ENCODE results near the gene CAMKMT.

The CAMKMT gene

DNA sequence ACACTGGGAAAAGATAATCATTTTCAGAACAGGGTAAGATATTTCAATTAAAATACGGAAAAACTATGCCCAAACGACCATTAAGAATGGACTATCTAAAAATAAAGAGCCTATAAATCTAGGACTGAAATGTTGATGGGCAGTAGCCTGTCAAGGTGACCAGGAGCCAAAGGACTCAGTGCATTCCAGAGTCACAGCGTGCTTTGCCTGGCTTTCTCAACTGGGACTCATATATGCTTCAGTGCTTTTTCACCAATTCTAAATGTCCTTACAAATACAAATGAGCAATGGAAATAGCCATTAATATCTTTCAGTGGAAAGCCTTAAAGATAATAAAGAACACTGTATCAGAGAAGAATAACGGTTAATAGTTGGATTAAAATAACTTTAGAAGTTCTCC is 35.9 kb upstream of the CAMKMT start:
- no peak for TF ChIP-seq EZH2 (IDR thresholded peaks at IDR 0.05; ENCODE audit: borderline replicate concordance, low read length)
- TF ChIP-seq CTCF (IDR thresholded peaks at IDR 0.05; ENCODE audit: low read length): no peak
- H3K4me3 ChIP-seq (ENCODE audit: low read depth, low read length, poor library complexity, severe bottlenecking): no peak overlapping the region

DNA sequence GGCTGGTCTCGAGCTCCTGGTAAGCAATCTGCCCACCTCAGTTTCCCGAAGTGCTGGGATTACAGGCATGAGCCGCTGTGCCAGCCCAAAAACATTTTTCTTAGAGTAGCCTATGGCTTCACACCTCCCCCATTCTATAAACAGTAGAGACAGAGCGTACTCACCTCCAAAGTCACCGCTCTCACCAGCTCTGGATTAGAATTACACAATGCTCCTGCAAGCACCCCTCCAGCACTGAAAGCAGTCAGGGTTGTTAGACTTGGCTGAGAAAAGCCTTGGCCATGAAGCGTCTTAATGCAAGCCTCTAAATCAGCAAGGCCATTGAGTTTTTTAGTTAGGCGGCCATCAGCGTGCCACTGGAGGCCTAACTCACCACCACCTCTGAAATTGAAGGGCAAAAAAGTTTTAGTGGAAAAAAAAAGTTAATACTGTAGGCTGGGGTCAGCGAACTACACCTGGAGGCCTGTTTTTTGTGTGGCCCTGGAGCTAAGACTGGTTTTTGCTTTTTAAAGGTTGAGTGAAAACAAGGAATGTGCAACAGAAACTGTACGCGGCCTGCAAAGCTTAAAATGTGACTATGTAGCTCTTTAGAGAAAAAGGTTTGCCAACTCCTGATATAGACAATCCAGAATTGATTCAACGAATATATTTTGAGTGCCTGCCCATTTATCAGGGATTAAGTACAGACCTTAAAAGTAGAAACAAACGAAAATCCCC is 35.0 kb upstream of the CAMKMT start:
- Histone ChIP-seq H3K27ac (ENCODE audit: low read depth, low read length, poor library complexity, severe bottlenecking) (no peak overlapping the region), H3K9me3 (ENCODE audit: low read length) (no peaks in the 10 kb centered on the region), H3K4me1 (ENCODE audit: insufficient read depth, low read length, severe bottlenecking) (no peaks in the 10 kb centered on the region), H3K4me2 (ENCODE audit: low read length) (no peak overlapping the region), H3K4me3 (ENCODE audit: low read depth, low read length, poor library complexity, severe bottlenecking) (no peak overlapping the region), H3K79me2 (ENCODE audit: insufficient read depth, low read length) (no peaks in the 10 kb centered on the region), H3F3A (ENCODE audit: insufficient read depth, low read length) (no peaks in the 10 kb centered on the region), H3K27me3 (ENCODE audit: insufficient read depth, low read length) (no peaks in the 10 kb centered on the region), H3K9ac (ENCODE audit: low read length) (no peak overlapping the region), H4K20me1 (ENCODE audit: insufficient read depth, low read length) (no peaks in the 10 kb centered on the region), H3K36me3 (ENCODE audit: insufficient read depth, low read length) (peaks cover 67% of the 10 kb centered on the region), H2AFZ (ENCODE audit: low read length) (no peak overlapping the region), H3K9me2 (ENCODE audit: low read depth, low read length) (no peaks in the 10 kb centered on the region)
- TF ChIP-seq CTCF (IDR thresholded peaks at IDR 0.05; ENCODE audit: low read length) (no peak), EZH2 (IDR thresholded peaks at IDR 0.05; ENCODE audit: borderline replicate concordance, low read length) (no peak)

More for the DNA sequence above, 35.9 kb upstream of the CAMKMT start:
- Histone ChIP-seq H3K4me2 (ENCODE audit: low read length) (no peak overlapping the region), H3K9me2 (ENCODE audit: low read depth, low read length) (no peaks in the 10 kb centered on the region), H3K9ac (ENCODE audit: low read length) (no peak overlapping the region), H3K4me1 (ENCODE audit: insufficient read depth, low read length, severe bottlenecking) (no peaks in the 10 kb centered on the region), H3F3A (ENCODE audit: insufficient read depth, low read length) (no peaks in the 10 kb centered on the region), H3K36me3 (ENCODE audit: insufficient read depth, low read length) (peaks cover 69% of the 10 kb centered on the region), H2AFZ (ENCODE audit: low read length) (no peak overlapping the region), H3K79me2 (ENCODE audit: insufficient read depth, low read length) (no peaks in the 10 kb centered on the region), H4K20me1 (ENCODE audit: insufficient read depth, low read length) (no peaks in the 10 kb centered on the region), H3K9me3 (ENCODE audit: low read length) (no peaks in the 10 kb centered on the region), H3K27me3 (ENCODE audit: insufficient read depth, low read length) (no peaks in the 10 kb centered on the region), H3K27ac (ENCODE audit: low read depth, low read length, poor library complexity, severe bottlenecking) (no peak overlapping the region)

DNA sequence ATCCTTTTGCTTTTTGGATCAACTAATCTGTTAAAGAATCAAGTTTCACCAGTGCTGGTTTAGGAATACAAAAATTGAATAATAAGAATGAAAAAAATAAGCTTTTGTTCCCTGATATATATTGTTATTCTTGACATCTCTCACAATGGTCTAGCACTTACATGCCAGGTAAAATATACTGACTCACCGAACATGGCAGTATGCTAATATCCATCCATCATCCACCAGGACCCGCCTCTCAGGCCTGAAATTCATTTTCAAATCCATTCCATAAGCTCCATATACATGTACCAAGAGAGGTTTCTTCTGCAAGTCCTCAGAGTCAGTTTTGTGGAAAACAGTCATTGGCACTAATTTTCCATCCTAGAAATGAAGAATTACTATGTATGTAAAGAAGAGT is 33.0 kb upstream of the CAMKMT start:
- H4K20me1 ChIP-seq (ENCODE audit: insufficient read depth, low read length): no peaks in the 10 kb centered on the region
- no peak overlapping the region for H3K4me2 ChIP-seq (ENCODE audit: low read length)
- no peak overlapping the region for H3K27ac ChIP-seq (ENCODE audit: low read depth, low read length, poor library complexity, severe bottlenecking)
- H3K36me3 ChIP-seq (ENCODE audit: insufficient read depth, low read length): peaks cover 62% of the 10 kb centered on the region
- no peak overlapping the region for H2AFZ ChIP-seq (ENCODE audit: low read length)
- TF ChIP-seq CTCF (IDR thresholded peaks at IDR 0.05; ENCODE audit: low read length): no peak
- no peak for TF ChIP-seq EZH2 (IDR thresholded peaks at IDR 0.05; ENCODE audit: borderline replicate concordance, low read length)
- no peak overlapping the region for H3K9ac ChIP-seq (ENCODE audit: low read length)
- no peaks in the 10 kb centered on the region for H3K9me3 ChIP-seq (ENCODE audit: low read length)
- no peaks in the 10 kb centered on the region for H3K27me3 ChIP-seq (ENCODE audit: insufficient read depth, low read length)
- no peak overlapping the region for H3K4me3 ChIP-seq (ENCODE audit: low read depth, low read length, poor library complexity, severe bottlenecking)
- no peaks in the 10 kb centered on the region for H3K4me1 ChIP-seq (ENCODE audit: insufficient read depth, low read length, severe bottlenecking)
- no peaks in the 10 kb centered on the region for H3F3A ChIP-seq (ENCODE audit: insufficient read depth, low read length)
- no peaks in the 10 kb centered on the region for H3K79me2 ChIP-seq (ENCODE audit: insufficient read depth, low read length)
- no peaks in the 10 kb centered on the region for H3K9me2 ChIP-seq (ENCODE audit: low read depth, low read length)
